Airway epithelial cell (primary cell): ENCODE data around the gene HLA-F. TPM values are rescaled to one million over a fixed set of nuclear protein-coding genes. Genes with fewer than 3 reads are reported as not detected.

Experiments used
- total RNA-seq: library from RNA; depleted of rRNA; stranded (reverse); fragments of >200 nt; gene quantifications from 2 replicates; pipeline ENCODE4 v1.2.3, GENCODE V29; 2015

HLA-F gene
- 1.3 and 1.8 TPM in 2 replicates for total RNA-seq

GRCh38 chr6:29723262-29723665 lies at the start of gene HLA-F:
HLA-F (plus strand) TSS chr6:29723434; CDS start chr6:29723464, 30 bp downstream.

GRCh38 chr6:29680904-29681303 lies 42.3 kb upstream of the HLA-F start, which contains the start of gene ZFP57:
ZFP57 (minus strand) TSS chr6:29681152; CDS start chr6:29677003, 4,149 bp downstream.

Other genes with a start within 250 kb of the HLA-F start
- not detected in 2 replicates for gene MAS1L, start 235.5 kb upstream of the HLA-F start, total RNA-seq
- gene UBD, start 163.7 kb upstream of the HLA-F start, total RNA-seq = not detected in 2 replicates
- not detected in 2 replicates for gene OR2H2, start 138.3 kb upstream of the HLA-F start, total RNA-seq
- 4.4 and 4.8 TPM in 2 replicates for gene GABBR1, start 90.3 kb upstream of the HLA-F start, total RNA-seq
- gene MOG, start 66.3 kb upstream of the HLA-F start, total RNA-seq = not detected in 2 replicates
- 0.42 and 1.3 TPM in 2 replicates for gene ZFP57, start 42.3 kb upstream of the HLA-F start, total RNA-seq
- gene HLA-G, start 104.4 kb downstream of the HLA-F start, total RNA-seq = 5.9 and 9.1 TPM in 2 replicates
- 174 and 178 TPM in 2 replicates for gene HLA-A, start 219.1 kb downstream of the HLA-F start, total RNA-seq